NT2/D1 (cell line): ENCODE measurements around the gene NFKBIA.
"Not testable (repeated sequence)": the region's sequence is repeated elsewhere in the genome, so short reads cannot be mapped to it uniquely, and the experiment has no call there.

ENCODE experiments used
- DNase-seq: peaks from one replicate; pipeline ENCODE4 v3.0.0-alpha.2; 2011; ENCODE audit warnings: low read depth, low spot score
- H3K27me3 ChIP-seq: 2 replicates; pipeline ENCODE4 v1.6.0; 2011; ENCODE audit warnings: mild to moderate bottlenecking; ENCODE audit not compliant: insufficient read length, insufficient read depth
- H3K36me3 ChIP-seq: 2 replicates; pipeline ENCODE4 v1.6.1; 2011; ENCODE audit warnings: mild to moderate bottlenecking, low read length, mixed read lengths; ENCODE audit not compliant: insufficient read depth, insufficient read length
- H3K4me1 ChIP-seq: 2 replicates; pipeline ENCODE4 v1.5.1; 2011; ENCODE audit not compliant: insufficient read depth, insufficient read length
- H3K4me3 ChIP-seq: 2 replicates; pipeline ENCODE4 v1.5.1; 2011; ENCODE audit warnings: low read depth; ENCODE audit not compliant: insufficient read length
- H3K9ac ChIP-seq: 2 replicates; pipeline ENCODE4 v1.6.0; 2011; ENCODE audit warnings: low read depth; ENCODE audit not compliant: insufficient read length
- H3K9me3 ChIP-seq: 2 replicates; pipeline ENCODE4 v1.5.1; 2011; ENCODE audit warnings: mild to moderate bottlenecking, low read length; ENCODE audit not compliant: insufficient read depth
- SUZ12 ChIP-seq: IDR thresholded peaks from 2 replicates; pipeline ENCODE4 v1.6.1; 2011; ENCODE audit not compliant: insufficient read length, insufficient read depth; ENCODE audit errors: extremely low read depth
- YY1 ChIP-seq: IDR thresholded peaks from 2 replicates; pipeline ENCODE4 v1.6.1; 2011; ENCODE audit not compliant: insufficient read length, insufficient read depth
- ZNF274 ChIP-seq: IDR thresholded peaks from 2 replicates; pipeline ENCODE4 v1.6.1; 2011; ENCODE audit warnings: mild to moderate bottlenecking, low read depth, low read length

NFKBIA gene

GRCh38 chr14:35365130-35366055 is 39.2 kb downstream of the NFKBIA start:
- H3K36me3 ChIP-seq, result no peaks in the 10 kb centered on the region
- H3K4me1 ChIP-seq, result peaks cover 8% of the 10 kb centered on the region
- DNase-seq, result no peak
- H3K4me3 ChIP-seq, result no peak overlapping the region
- no peaks in the 10 kb centered on the region for H3K9me3 ChIP-seq
- no peaks in the 10 kb centered on the region for H3K27me3 ChIP-seq
- H3K9ac ChIP-seq, result no peak overlapping the region
- TF ChIP-seq YY1 (no peak), SUZ12 (no peak), ZNF274 (no peak)

GRCh38 chr14:35362911-35363374 is 41.6 kb downstream of the NFKBIA start:
- peaks cover 8% of the 10 kb centered on the region for H3K4me1 ChIP-seq
- TF ChIP-seq YY1, result no peak
- TF ChIP-seq SUZ12, result no peak
- no peak for TF ChIP-seq ZNF274
- no peaks in the 10 kb centered on the region for H3K27me3 ChIP-seq

GRCh38 chr14:35362450-35362849 is 42.1 kb downstream of the NFKBIA start:
- Histone ChIP-seq H3K36me3 (no peaks in the 10 kb centered on the region), H3K4me1 (peaks cover 8% of the 10 kb centered on the region), H3K27me3 (no peaks in the 10 kb centered on the region), H3K4me3 (no peak overlapping the region), H3K9me3 (no peaks in the 10 kb centered on the region), H3K9ac (no peak overlapping the region)
- TF ChIP-seq ZNF274 (no peak), SUZ12 (no peak), YY1 (no peak)
- DNase-seq, result no peak

More at GRCh38 chr14:35362911-35363374, 41.6 kb downstream of the NFKBIA start:
- Histone ChIP-seq H3K4me3 (no peak overlapping the region), H3K9me3 (no peaks in the 10 kb centered on the region), H3K9ac (no peak overlapping the region), H3K36me3 (no peaks in the 10 kb centered on the region)
- DNase-seq, result no peak

GRCh38 chr14:35361141-35361480 is 43.4 kb downstream of the NFKBIA start:
- Histone ChIP-seq H3K9me3 (no peaks in the 10 kb centered on the region), H3K27me3 (no peaks in the 10 kb centered on the region), H3K9ac (no peak overlapping the region), H3K4me3 (no peak overlapping the region), H3K36me3 (no peaks in the 10 kb centered on the region), H3K4me1 (peaks cover 2% of the 10 kb centered on the region)
- TF ChIP-seq SUZ12 (no peak), ZNF274 (no peak), YY1 (no peak)
- DNase-seq, result no peak

- H3K9me3 ChIP-seq, H3K36me3 ChIP-seq, H3K9ac ChIP-seq, H3K4me1 ChIP-seq, DNase-seq, H3K27me3 ChIP-seq, H3K4me3 ChIP-seq: not testable (repeated sequence)
Observed at GRCh38 chr14:35359655-35360054, 44.9 kb downstream of the NFKBIA start.

GRCh38 chr14:35355981-35356841 is 48.3 kb downstream of the NFKBIA start:
- TF ChIP-seq ZNF274, result no peak
- no peak for TF ChIP-seq YY1
- TF ChIP-seq SUZ12, result no peak
- H3K4me1 ChIP-seq, result peaks cover 3% of the 10 kb centered on the region
- no peak for DNase-seq
- H3K27me3 ChIP-seq, result no peaks in the 10 kb centered on the region
- no peaks in the 10 kb centered on the region for H3K9me3 ChIP-seq
- no peak overlapping the region for H3K4me3 ChIP-seq
- no peaks in the 10 kb centered on the region for H3K36me3 ChIP-seq
- H3K9ac ChIP-seq, result no peak overlapping the region

GRCh38 chr14:35355235-35355634 is 49.3 kb downstream of the NFKBIA start:
- not testable (repeated sequence) for H3K27me3 ChIP-seq, H3K9me3 ChIP-seq, DNase-seq, H3K4me3 ChIP-seq, H3K9ac ChIP-seq, H3K36me3 ChIP-seq, H3K4me1 ChIP-seq
